Lung (tissue), 16 donors: Measurements from ENCODE around the gene ZNF730. TPM values are rescaled to one million over a fixed set of nuclear protein-coding genes. Genes with fewer than 3 reads are reported as not detected.

Experiments
- ATAC-seq: fragments of 200-7000 bp; cut with Tn5 transposase; one replicate; pipeline ENCODE4 v1.9.1; 2020; ENCODE audit warnings: moderate number of reproducible peaks; ENCODE audit not compliant: insufficient read depth, low FRiP score
- DNase-seq, 3 donors: peaks; one replicate each; pipeline ENCODE4 v3.0.0-alpha.2; 2013 to 2017
- H3K27ac ChIP-seq, 2 donors: one replicate each; pipeline ENCODE4 v1.5.1; 2013; ENCODE audit warnings: mild to moderate bottlenecking in 2 of 2, moderate library complexity in 2 of 2, control low read depth in 1 of 2, inconsistent platforms in 1 of 2, low read depth in 1 of 2, low read length in 1 of 2
- H3K27me3 ChIP-seq, 3 donors: one replicate each; pipeline ENCODE4 v1.5.1; 2013; ENCODE audit warnings: low read length in 2 of 3; ENCODE audit not compliant: control insufficient read depth in 3 of 3, insufficient read depth in 3 of 3
- H3K36me3 ChIP-seq, 4 donors: one replicate each; pipeline ENCODE4 v1.5.1; 2013; ENCODE audit warnings: low read length in 4 of 4, mild to moderate bottlenecking in 1 of 4, moderate library complexity in 1 of 4; ENCODE audit not compliant: control insufficient read depth in 4 of 4, insufficient read depth in 4 of 4
- H3K4me1 ChIP-seq, 5 donors: one replicate each; pipeline ENCODE4 v1.5.1; 2013; ENCODE audit warnings: low read length in 5 of 5, mild to moderate bottlenecking in 2 of 5, moderate library complexity in 1 of 5; ENCODE audit not compliant: control insufficient read depth in 5 of 5, insufficient read depth in 5 of 5
- H3K4me3 ChIP-seq: one replicate; pipeline ENCODE4 v1.5.1; 2013; ENCODE audit warnings: mild to moderate bottlenecking, control low read depth, moderate library complexity
- H3K9ac ChIP-seq, 2 donors: one replicate each; pipeline ENCODE4 v1.5.1; 2013; ENCODE audit warnings: low read length in 2 of 2, control low read depth in 1 of 2; ENCODE audit not compliant: insufficient read depth in 1 of 2
- H3K9me3 ChIP-seq, 4 donors: one replicate each; pipeline ENCODE4 v1.5.1; 2013; ENCODE audit warnings: low read length in 3 of 4, mild to moderate bottlenecking in 1 of 4, moderate library complexity in 1 of 4; ENCODE audit not compliant: control insufficient read depth in 4 of 4, insufficient read depth in 3 of 4
- CTCF ChIP-seq: IDR thresholded peaks from 2 replicates; pipeline ENCODE4 v1.5.1; 2012; ENCODE audit warnings: mild to moderate bottlenecking; ENCODE audit errors: control extremely low read depth, extremely low read depth
- WGBS, 2 donors: extraction: QIAGEN DNeasy Blood & Tissue Kit; methylation state at CpG; one replicate each; pipeline ENCODE4 v1.1.7; 2013; 5-methylcytosine and 5-hydroxymethylcytosine counted together
- long read RNA-seq, 5 donors: transcript quantifications; one replicate each; lab custom pipeline, GENCODE V29; 2026
- polyA plus RNA-seq, 2 donors: library from polyadenylated mRNA; stranded (reverse); fragments of 200-250 nt; gene quantifications; one replicate each; pipeline ENCODE4 v1.2.1, GENCODE V29; 2013
- total RNA-seq, 2 donors: library from RNA; depleted of rRNA in 1 of 2; stranded (reverse); fragments of >200 nt in 1 of 2; gene quantifications; one replicate each; pipeline ENCODE4 v1.2.1, GENCODE V29; 2014 to 2021
- donor health status: control.
- donor health status: control.
- donor health status: Bipolar disorder and iron deficiency.
- donor health status: healthy.
- donor health status: DM: yes; HTN: yes; CAD: no.

The ZNF730 gene
- total RNA-seq, result 10 to 100 TPM in 1 of 2 donors, under 1 TPM in 1; 0.74 to 11.9 TPM
- under 1 TPM; 0.05 to 0.35 TPM for polyA plus RNA-seq
- long read RNA-seq, donor 1, result 0 reads
- long read RNA-seq, donor 2, result 0 reads
- long read RNA-seq, donor 3, result 0 reads
- long read RNA-seq, donor 4, result 0 reads
- long read RNA-seq, donor 5, partial matches to known transcripts, result 5 of 5 reads
- long read RNA-seq, donor 5, other reads (novel, unspliced or antisense), result 0 of 5 reads

- Histone ChIP-seq H3K27ac (no peak within 1 kb of the TSS), H3K36me3 (no peaks in the 10 kb centered on the region), H3K4me3 (peak within 1 kb of the TSS; percentile 47), H3K27me3 (no peaks in the 10 kb centered on the region), H3K9me3 (peaks cover 0 to 4% (median 0%) of the 10 kb centered on the region in 4 donors), H3K9ac (peak within 1 kb of the TSS; percentile 69 to 82), H3K4me1 (peaks cover 0 to 6% (median 4%) of the 10 kb centered on the region in 5 donors)
- ATAC-seq (no peak), DNase-seq (peak; percentile 90 to 96 (median 93))
- WGBS, 2 donors, result 1 to 2% methylated on average over 42 to 44 of the region's 44 CpGs
- no peak for TF ChIP-seq CTCF
Observed at GRCh38 chr19:23116802-23117571, at the start of gene ZNF730. ZNF730 (plus strand) TSS chr19:23117025; CDS start chr19:23117174, 149 bp downstream.

GRCh38 chr19:23070353-23071146 lies 46.3 kb upstream of the ZNF730 start:
- Histone ChIP-seq H3K36me3 (no peaks in the 10 kb centered on the region), H3K27me3 (no peaks in the 10 kb centered on the region), H3K9me3 (peaks cover 0 to 26% (median 0%) of the 10 kb centered on the region in 4 donors), H3K4me3 (no peak overlapping the region), H3K4me1 (peaks cover 0 to 11% (median 0%) of the 10 kb centered on the region in 5 donors), H3K27ac (no peak overlapping the region), H3K9ac (no peak overlapping the region)
- ATAC-seq (no peak), DNase-seq (peak; percentile 67 to 75 (median 72))
- no peak for TF ChIP-seq CTCF
- 6 to 8% methylated on average over 39 to 43 of the region's 43 CpGs for WGBS, 2 donors

- no peak for TF ChIP-seq CTCF
- ATAC-seq, result no peak
- no peak overlapping the region for H3K27ac ChIP-seq
- peaks cover 0 to 26% (median 0%) of the 10 kb centered on the region in 4 donors for H3K9me3 ChIP-seq
- peak overlapping the region; percentile 11 for H3K4me3 ChIP-seq
- 1 to 2% methylated on average over 30 of the region's 30 CpGs for WGBS, 2 donors
- no peaks in the 10 kb centered on the region for H3K27me3 ChIP-seq
- DNase-seq, result peak; percentile 68 to 75 (median 75)
- H3K36me3 ChIP-seq, result no peaks in the 10 kb centered on the region
- H3K9ac ChIP-seq, result peak overlapping the region in 1 of 2 donors; percentile 70
- H3K4me1 ChIP-seq, result peaks cover 0 to 11% (median 0%) of the 10 kb centered on the region in 5 donors
Observed at GRCh38 chr19:23071147-23071511, 45.7 kb upstream of the ZNF730 start.
